ENCODE results near the gene MDM2. TPM values are rescaled to one million over a fixed set of nuclear protein-coding genes. Genes with fewer than 3 reads are reported as not detected.

The MDM2 gene
- total RNA-seq, 2 experiments from 2014 or later = 143 to 318 TPM

- POLR2A ChIA-PET = interaction anchor here (0.6 to 1.0 kb wide), 2 partner anchors 9 to 12 kb away, joined by 3 to 4 read pairs; no protein-coding TSS in a partner anchor
- Histone ChIP-seq H3K79me2 (ENCODE audit: insufficient read depth, low read depth, low read length) (peaks cover 67% of the 10 kb centered on the region), H3K4me2 (ENCODE audit: low read length) (no peak overlapping the region), H3K4me1 (ENCODE audit: insufficient read depth, low read length, poor library complexity, severe bottlenecking) (peaks cover 9% of the 10 kb centered on the region), H3K36me3 (ENCODE audit: insufficient read depth, low read length) (peaks cover 100% of the 10 kb centered on the region), H2AFZ (ENCODE audit: low read length) (no peak overlapping the region), H3K9me2 (ENCODE audit: insufficient read depth, low read length) (no peaks in the 10 kb centered on the region), H3K9me3 (ENCODE audit: low read length) (no peaks in the 10 kb centered on the region), H3K27ac (ENCODE audit: low read depth, low read length, poor library complexity, severe bottlenecking) (no peak overlapping the region), H4K20me1 (ENCODE audit: insufficient read depth, low read length) (peaks cover 35% of the 10 kb centered on the region), H3K4me3 (ENCODE audit: low read depth, low read length, poor library complexity, severe bottlenecking) (no peak overlapping the region)
- CTCF ChIA-PET (ENCODE audit: unreplicated experiment) = no interaction called here
- no peak for DNase-seq (ENCODE audit: low spot score)
- intact Hi-C loops (cut with micrococcal nuclease; ENCODE audit: unreplicated experiment) = no loop called here
- no TSS peak for BruUV-seq (replicated peaks)
- no peak for TF ChIP-seq CTCF (conservative IDR thresholded peaks at IDR 0.05; ENCODE audit: low read length)
- TF ChIP-seq EZH2phosphoT487 (IDR thresholded peaks at IDR 0.05; ENCODE audit: borderline replicate concordance, low read depth, low read length) = no peak
Measured at GRCh38 chr12:68824597-68825250, 16.7 kb downstream of the MDM2 start.

GRCh38 chr12:68825569-68826217 lies 17.7 kb downstream of the MDM2 start:
- no TSS peak for BruUV-seq (replicated peaks)
- peaks cover 9% of the 10 kb centered on the region for H3K4me1 ChIP-seq (ENCODE audit: insufficient read depth, low read length, poor library complexity, severe bottlenecking)
- intact Hi-C loops (cut with micrococcal nuclease; ENCODE audit: unreplicated experiment) = no loop called here
- peaks cover 33% of the 10 kb centered on the region for H4K20me1 ChIP-seq (ENCODE audit: insufficient read depth, low read length)
- H2AFZ ChIP-seq (ENCODE audit: low read length) = no peak overlapping the region
- POLR2A ChIA-PET = interaction anchor here (0.6 to 1.3 kb wide), 2 partner anchors 9 to 11 kb away, joined by 3 to 4 read pairs; no protein-coding TSS in a partner anchor
- peaks cover 65% of the 10 kb centered on the region for H3K79me2 ChIP-seq (ENCODE audit: insufficient read depth, low read depth, low read length)
- no peak overlapping the region for H3K4me2 ChIP-seq (ENCODE audit: low read length)
- DNase-seq (ENCODE audit: low spot score) = no peak
- H3K36me3 ChIP-seq (ENCODE audit: insufficient read depth, low read length) = peaks cover 100% of the 10 kb centered on the region
- H3K9me2 ChIP-seq (ENCODE audit: insufficient read depth, low read length) = no peaks in the 10 kb centered on the region
- TF ChIP-seq EZH2phosphoT487 (IDR thresholded peaks at IDR 0.05; ENCODE audit: borderline replicate concordance, low read depth, low read length) (no peak), CTCF (conservative IDR thresholded peaks at IDR 0.05; ENCODE audit: low read length) (no peak)
- CTCF ChIA-PET (ENCODE audit: unreplicated experiment) = no interaction called here
- H3K4me3 ChIP-seq (ENCODE audit: low read depth, low read length, poor library complexity, severe bottlenecking) = no peak overlapping the region
- no peaks in the 10 kb centered on the region for H3K9me3 ChIP-seq (ENCODE audit: low read length)
- no peak overlapping the region for H3K27ac ChIP-seq (ENCODE audit: low read depth, low read length, poor library complexity, severe bottlenecking)

All from OCI-LY7 (cell line).